Measurements from ENCODE around the gene RGS14.

DNA sequence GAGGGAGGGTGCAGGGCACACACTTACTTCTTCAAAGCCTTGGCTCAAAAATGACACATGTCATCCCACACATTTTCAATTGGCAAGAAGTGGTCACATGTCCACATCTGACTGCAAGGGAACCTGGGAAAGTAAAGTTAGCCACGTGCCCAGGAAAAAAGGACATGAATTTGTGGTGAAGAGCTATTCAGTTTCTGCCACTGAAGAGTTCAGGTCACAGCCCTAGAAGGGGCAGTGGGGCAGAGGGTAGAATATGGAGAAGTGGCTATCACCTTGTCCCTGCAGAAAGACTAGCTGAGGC, 1.9 kb upstream of the RGS14 start:
- TF ChIP-seq, protein P1, sequence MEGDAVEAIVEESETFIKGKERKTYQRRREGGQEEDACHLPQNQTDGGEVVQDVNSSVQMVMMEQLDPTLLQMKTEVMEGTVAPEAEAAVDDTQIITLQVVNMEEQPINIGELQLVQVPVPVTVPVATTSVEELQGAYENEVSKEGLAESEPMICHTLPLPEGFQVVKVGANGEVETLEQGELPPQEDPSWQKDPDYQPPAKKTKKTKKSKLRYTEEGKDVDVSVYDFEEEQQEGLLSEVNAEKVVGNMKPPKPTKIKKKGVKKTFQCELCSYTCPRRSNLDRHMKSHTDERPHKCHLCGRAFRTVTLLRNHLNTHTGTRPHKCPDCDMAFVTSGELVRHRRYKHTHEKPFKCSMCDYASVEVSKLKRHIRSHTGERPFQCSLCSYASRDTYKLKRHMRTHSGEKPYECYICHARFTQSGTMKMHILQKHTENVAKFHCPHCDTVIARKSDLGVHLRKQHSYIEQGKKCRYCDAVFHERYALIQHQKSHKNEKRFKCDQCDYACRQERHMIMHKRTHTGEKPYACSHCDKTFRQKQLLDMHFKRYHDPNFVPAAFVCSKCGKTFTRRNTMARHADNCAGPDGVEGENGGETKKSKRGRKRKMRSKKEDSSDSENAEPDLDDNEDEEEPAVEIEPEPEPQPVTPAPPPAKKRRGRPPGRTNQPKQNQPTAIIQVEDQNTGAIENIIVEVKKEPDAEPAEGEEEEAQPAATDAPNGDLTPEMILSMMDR (IDR thresholded peaks at IDR 0.05): no peak
- TF ChIP-seq POLR2A (IDR thresholded peaks at IDR 0.05): no peak
